H1 (cell line): ENCODE data around the gene RUNX1. TPM values are rescaled to one million over a fixed set of nuclear protein-coding genes. Genes with fewer than 3 reads are reported as not detected.

ENCODE experiments used
- JUND ChIP-seq: IDR thresholded peaks from 2 replicates; pipeline ENCODE4 v1.6.1; 2011; ENCODE audit warnings: mild to moderate bottlenecking, improper control_type of control experiment, low read length
- TAF1 ChIP-seq: IDR thresholded peaks from 2 replicates; pipeline ENCODE4 v1.6.1; 2011; ENCODE audit warnings: mild to moderate bottlenecking, low read depth, low read length
- polyA plus RNA-seq, 7 experiments: library from polyadenylated mRNA; depleted of rRNA in 3 of 7; stranded (reverse) in 5 of 7; unstranded in 2 of 7; fragments of >200 nt in 5 of 7; fragments of 200-250 nt in 2 of 7; gene quantifications; 1 replicate in 5 of 7; 2 replicates in 1 of 7; 4 replicates in 1 of 7; pipeline versions ENCODE4 v1.2.1 to v1.2.3, GENCODE V29; 2011 to 2013; ENCODE audit warnings: missing spikeins in 2 of 7, mixed read lengths in 2 of 7
- total RNA-seq: library from RNA; stranded (reverse); fragmentation: NEBNext Ultra II Directional; extraction: Animal tissue kit (Norgen Biotek cat#: 25700); gene quantifications from 2 replicates; pipeline ENCODE4 v1.2.1, GENCODE V29; 2021

RUNX1 gene
- total and polyA plus RNA-seq, 2 of the 8 experiments (the other 6 are each of a cell fraction or from before 2014, with no cell fraction given): 0.20 to 0.60 TPM

GRCh38 chr21:34744801-34745200, 304.3 kb downstream of the RUNX1 start (continued):
- no peak for TF ChIP-seq JUND
- no peak for TF ChIP-seq TAF1
